Adrenal gland (tissue), 12 donors: Measurements from ENCODE around the gene SCFD2. TPM values are rescaled to one million over a fixed set of nuclear protein-coding genes. Genes with fewer than 3 reads are reported as not detected.

Experiments
- DNase-seq, 7 donors: peaks; one replicate each; pipeline ENCODE4 v3.0.0-alpha.2; 2019 to 2020
- H3K27ac ChIP-seq, 5 donors: fragments of 200-600 bp; sonication (generic) in 4 of 5; 1 replicate in 3 of 5; 2 replicates in 2 of 5; pipeline versions ENCODE4 v1.5.1 to v1.8.0; 2016 to 2020; ENCODE audit warnings: mild to moderate bottlenecking in 1 of 5
- H3K27me3 ChIP-seq: fragments of 200-600 bp; 2 replicates; pipeline ENCODE4 v1.8.0; 2021
- H3K36me3 ChIP-seq, 2 donors: fragments of 200-600 bp; replicated peaks in 1 of 2; 1 replicate in 1 of 2; 2 replicates in 1 of 2; pipeline versions ENCODE4 v1.5.1 to v1.8.0; 2018 to 2022
- H3K4me1 ChIP-seq, 2 donors: fragments of 200-600 bp; replicated peaks in 1 of 2; 1 replicate in 1 of 2; 2 replicates in 1 of 2; pipeline versions ENCODE4 v1.5.1 to v1.8.0; 2018 to 2021
- H3K4me3 ChIP-seq, 4 donors: fragments of 200-600 bp; sonication (generic) in 3 of 4; one replicate each; pipeline ENCODE4 v1.5.1; 2016 to 2018
- H3K9me3 ChIP-seq, 3 donors: fragments of 200-600 bp; sonication (generic) in 1 of 3; replicated peaks in 1 of 3; 1 replicate in 2 of 3; 2 replicates in 1 of 3; pipeline versions ENCODE4 v1.5.1 to v1.8.0; 2016 to 2021
- POLR2A ChIP-seq, 2 donors: fragments of 450-650 bp; IDR thresholded peaks; one replicate each; pipeline ENCODE4 v1.6.1; 2017; ENCODE audit warnings: antibody characterized with exemption in 2 of 2, mild to moderate bottlenecking in 2 of 2, moderate library complexity in 1 of 2
- WGBS, 4 donors: extraction: QIAGEN DNeasy Blood & Tissue Kit in 2 of 4; methylation state at CpG; one replicate each; pipeline versions ENCODE4 v1.1.5 to v1.1.7; 2013 to 2017; 5-methylcytosine and 5-hydroxymethylcytosine counted together
- intact Hi-C, 2 donors: fragments of 100-400 bp; cut with DNase I; formaldehyde crosslinking; loops; one replicate each; pipeline versions ENCODE4 v1.14.1 to v1.15.0; 2022 to 2023
- polyA plus RNA-seq, 3 donors: library from polyadenylated mRNA; stranded (reverse); fragments of 200-250 nt in 2 of 3; fragments of 350-450 nt in 1 of 3; fragmentation: Illumina TruSeq in 1 of 3; extraction: RNeasy Lipid Tissue Mini Kit (QIAGEN cat#74804) in 1 of 3; gene quantifications; one replicate each; pipeline ENCODE4 v1.2.3, GENCODE V29; 2013 to 2014
- total RNA-seq, 9 donors: library from RNA; depleted of rRNA in 4 of 9; stranded (reverse); fragments of >200 nt in 4 of 9; fragments of 120-200 nt in 1 of 9; fragmentation: NEBNext Ultra II Directional in 1 of 9; extraction: Animal tissue kit (Norgen Biotek cat#: 25700) in 1 of 9; gene quantifications; one replicate each; pipeline versions ENCODE4 v1.1.0 to v1.2.4, GENCODE V29; 2013 to 2023
- TF ChIP-seq, protein P1 (sequence below), 6 experiments: fragments of 450-650 bp in 4 of 6; fragments of 200-600 bp in 2 of 6; sonication (generic) in 1 of 6; IDR thresholded peaks; 1 replicate in 5 of 6; 2 replicates in 1 of 6; pipeline versions ENCODE4 v1.5.1 to v1.8.0; 2016 to 2021; ENCODE audit warnings: antibody characterized with exemption in 6 of 6, mild to moderate bottlenecking in 2 of 6, moderate library complexity in 1 of 6
- donor health status: healthy with polysubstance abuse.
- donor health status: Bipolar disorder and iron deficiency.
- donor health status: DM: yes; HTN: yes; CAD: no.
- donor health status: DM: no; HTN: no; CAD: no.
- donor health status: DM: no; HTN: no; CAD: no.
- donor health status: DM: yes; HTN: yes; CAD: no.

Gene SCFD2
- total and polyA plus RNA-seq, 12 donors = 5.2 to 34.9 (median 23.4) TPM

DNA sequence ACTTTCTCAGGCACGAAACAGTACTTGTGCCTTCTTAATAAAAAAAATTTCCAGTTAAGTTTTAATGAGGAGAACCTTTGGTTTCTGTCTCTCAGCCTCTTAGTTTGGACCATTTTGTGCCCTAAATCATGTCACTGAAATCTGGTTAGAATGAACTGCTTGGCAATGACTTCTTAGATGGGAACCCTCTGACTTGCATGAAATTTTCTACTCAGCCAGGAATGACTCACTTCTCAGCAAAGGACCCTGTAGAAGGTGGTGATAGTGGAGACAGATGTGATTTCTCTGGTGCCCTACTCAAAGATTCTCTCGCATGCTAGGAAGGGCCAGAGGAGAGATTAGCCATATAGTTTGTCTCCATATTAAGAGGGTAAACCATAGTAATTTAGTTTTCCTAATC is 453.3 kb downstream of the SCFD2 start:
- intact Hi-C loops = no loop called here
- no peak overlapping the region for H3K4me3 ChIP-seq
- H3K4me1 ChIP-seq = peaks cover 27 to 31% of the 10 kb centered on the region in 2 donors
- DNase-seq = peak in 1 of 7 donors; percentile 19
- H3K36me3 ChIP-seq = no peaks in the 10 kb centered on the region
- 62 to 68% (median 63%) methylated on average over 2 of the region's 2 CpGs for WGBS, 4 donors
- no peaks in the 10 kb centered on the region for H3K9me3 ChIP-seq
- no peaks in the 10 kb centered on the region for H3K27me3 ChIP-seq
- TF ChIP-seq, protein P1, sequence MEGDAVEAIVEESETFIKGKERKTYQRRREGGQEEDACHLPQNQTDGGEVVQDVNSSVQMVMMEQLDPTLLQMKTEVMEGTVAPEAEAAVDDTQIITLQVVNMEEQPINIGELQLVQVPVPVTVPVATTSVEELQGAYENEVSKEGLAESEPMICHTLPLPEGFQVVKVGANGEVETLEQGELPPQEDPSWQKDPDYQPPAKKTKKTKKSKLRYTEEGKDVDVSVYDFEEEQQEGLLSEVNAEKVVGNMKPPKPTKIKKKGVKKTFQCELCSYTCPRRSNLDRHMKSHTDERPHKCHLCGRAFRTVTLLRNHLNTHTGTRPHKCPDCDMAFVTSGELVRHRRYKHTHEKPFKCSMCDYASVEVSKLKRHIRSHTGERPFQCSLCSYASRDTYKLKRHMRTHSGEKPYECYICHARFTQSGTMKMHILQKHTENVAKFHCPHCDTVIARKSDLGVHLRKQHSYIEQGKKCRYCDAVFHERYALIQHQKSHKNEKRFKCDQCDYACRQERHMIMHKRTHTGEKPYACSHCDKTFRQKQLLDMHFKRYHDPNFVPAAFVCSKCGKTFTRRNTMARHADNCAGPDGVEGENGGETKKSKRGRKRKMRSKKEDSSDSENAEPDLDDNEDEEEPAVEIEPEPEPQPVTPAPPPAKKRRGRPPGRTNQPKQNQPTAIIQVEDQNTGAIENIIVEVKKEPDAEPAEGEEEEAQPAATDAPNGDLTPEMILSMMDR (IDR thresholded peaks at IDR 0.05) = no peak
- TF ChIP-seq POLR2A (IDR thresholded peaks at IDR 0.05) = no peak
- H3K27ac ChIP-seq = peak overlapping the region in 4 of 5 donors; percentile 18 to 84 (median 48)

DNA sequence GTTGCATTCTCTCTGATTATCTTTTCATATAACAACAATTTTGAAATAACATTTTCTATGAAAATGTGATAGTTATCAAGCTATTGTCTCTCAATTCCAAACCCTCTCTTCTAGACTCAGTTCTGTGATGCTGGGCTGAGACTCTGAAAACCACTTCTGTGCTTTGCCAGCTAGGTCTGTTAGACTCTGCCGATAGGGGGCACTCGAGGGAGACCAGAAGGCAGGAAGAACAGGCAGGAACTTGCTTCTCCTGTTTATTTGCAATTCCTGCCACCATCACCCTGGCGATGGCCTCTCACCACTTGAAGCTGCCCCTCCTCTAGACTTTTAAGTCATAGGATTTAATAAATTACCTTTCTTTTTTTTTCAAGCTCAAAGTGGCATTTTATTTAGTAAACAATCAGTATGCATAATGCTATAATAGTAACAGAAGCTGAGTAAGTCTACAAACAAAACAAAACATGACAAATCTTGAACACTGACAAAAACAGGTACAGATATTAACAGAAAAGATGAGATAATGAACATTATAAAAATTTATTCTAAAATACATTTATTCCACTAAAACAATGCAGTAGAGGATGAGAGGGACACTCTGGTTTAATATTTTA is 454.1 kb downstream of the SCFD2 start:
- H3K27ac ChIP-seq = no peak overlapping the region
- H3K4me3 ChIP-seq = no peak overlapping the region
- peaks cover 27 to 31% of the 10 kb centered on the region in 2 donors for H3K4me1 ChIP-seq
- no peaks in the 10 kb centered on the region for H3K27me3 ChIP-seq
- intact Hi-C loops = no loop called here
- DNase-seq = peak; percentile 74 to 94 (median 86)
- H3K9me3 ChIP-seq = no peaks in the 10 kb centered on the region
- H3K36me3 ChIP-seq = no peaks in the 10 kb centered on the region
- 10 to 17% (median 13%) methylated on average over 3 of the region's 3 CpGs for WGBS, 4 donors
- no peak for TF ChIP-seq POLR2A (IDR thresholded peaks at IDR 0.05)
- TF ChIP-seq, protein P1 (IDR thresholded peaks at IDR 0.05) = peak; percentile 44 to 69 (median 60)

DNA sequence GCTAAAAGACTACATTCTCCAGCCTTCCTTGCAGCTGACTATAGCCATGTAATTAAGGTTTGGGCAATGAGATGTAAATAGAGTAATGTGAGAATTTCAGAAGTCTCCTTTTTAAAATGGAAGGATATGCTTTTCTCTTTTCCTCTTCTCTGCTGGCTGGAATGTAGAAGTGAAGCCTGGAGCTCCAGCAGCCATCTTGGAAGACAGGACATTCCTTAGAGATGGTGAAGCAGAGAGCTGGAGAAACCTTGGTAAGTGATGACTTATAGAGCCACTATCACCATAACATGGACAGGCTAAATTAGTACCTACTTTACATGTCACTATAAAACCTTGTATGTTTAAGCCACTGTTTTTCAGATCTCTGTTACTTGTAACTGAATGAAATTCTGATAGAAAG is 455.7 kb downstream of the SCFD2 start:
- Histone ChIP-seq H3K27me3 (no peaks in the 10 kb centered on the region), H3K36me3 (no peaks in the 10 kb centered on the region), H3K9me3 (no peaks in the 10 kb centered on the region), H3K27ac (no peak overlapping the region), H3K4me1 (peaks cover 27 to 31% of the 10 kb centered on the region in 2 donors), H3K4me3 (no peak overlapping the region)
- TF ChIP-seq, protein P1 (IDR thresholded peaks at IDR 0.05) = no peak
- TF ChIP-seq POLR2A (IDR thresholded peaks at IDR 0.05) = no peak
- intact Hi-C loops = no loop called here
- DNase-seq = no peak

DNA sequence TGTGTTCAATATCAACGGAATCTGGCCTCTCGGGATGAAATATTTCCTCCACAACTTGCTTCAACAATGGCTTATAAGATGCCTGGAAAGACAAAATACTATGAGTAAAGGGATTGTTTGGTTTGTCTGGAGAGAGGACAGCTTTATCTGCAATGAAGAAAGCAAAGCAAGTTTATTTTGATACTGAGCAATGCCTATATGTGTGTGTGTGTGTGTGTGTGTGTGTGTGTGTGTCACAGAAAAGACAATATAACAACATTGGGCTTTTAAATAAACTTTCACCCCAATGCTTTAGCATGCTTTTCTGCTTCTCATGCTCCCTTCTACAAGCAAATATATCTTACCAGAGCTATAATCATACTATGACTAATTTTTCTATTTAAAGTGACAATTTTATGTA is 458.4 kb downstream of the SCFD2 start:
- intact Hi-C loops = no loop called here
- Histone ChIP-seq H3K27ac (no peak overlapping the region), H3K27me3 (no peaks in the 10 kb centered on the region), H3K9me3 (no peaks in the 10 kb centered on the region), H3K4me3 (no peak overlapping the region), H3K4me1 (peaks cover 11 to 14% of the 10 kb centered on the region in 2 donors), H3K36me3 (no peaks in the 10 kb centered on the region)
- 84 to 94% (median 90%) methylated on average over 2 of the region's 2 CpGs for WGBS, 4 donors
- DNase-seq = no peak
- no peak for TF ChIP-seq POLR2A (IDR thresholded peaks at IDR 0.05)
- TF ChIP-seq, protein P1 (IDR thresholded peaks at IDR 0.05) = no peak
